H1 (cell line): ENCODE measurements around the gene PIGH. TPM values are rescaled to one million over a fixed set of nuclear protein-coding genes. Genes with fewer than 3 reads are reported as not detected.
A peak's percentile ranks its signal among the peaks of the same experiment; 100 is the strongest.

Source experiments
- BACH1 ChIP-seq: IDR thresholded peaks from 2 replicates; pipeline ENCODE4 v1.6.1; 2012; ENCODE audit warnings: low read length, improper control_type of control experiment
- BCL11A ChIP-seq, 2 experiments: IDR thresholded peaks; one replicate each; pipeline ENCODE4 v1.6.1; 2011; ENCODE audit warnings: low read depth in 2 of 2, low read length in 2 of 2, mild to moderate bottlenecking in 2 of 2
- CHD7 ChIP-seq: fragments of 300-600 bp; sonication (generic); IDR thresholded peaks from 2 replicates; pipeline ENCODE4 v1.7.1; 2012; ENCODE audit warnings: low read length, moderate library complexity, mild to moderate bottlenecking, inconsistent platforms; ENCODE audit not compliant: insufficient replicate concordance
- FOSL1 ChIP-seq: IDR thresholded peaks from 2 replicates; pipeline ENCODE4 v1.6.1; 2011; ENCODE audit warnings: mild to moderate bottlenecking, low read depth, low read length, moderate library complexity; ENCODE audit not compliant: insufficient read depth
- KDM4A ChIP-seq: IDR thresholded peaks from one replicate; pipeline ENCODE4 v1.7.1; 2012; ENCODE audit warnings: low read depth, mild to moderate bottlenecking, moderate library complexity, low read length, inconsistent platforms; ENCODE audit not compliant: severe bottlenecking
- POLR2A ChIP-seq, 2 experiments: IDR thresholded peaks; 1 replicate in 1 of 2; 2 replicates in 1 of 2; pipeline ENCODE4 v1.6.1; 2011; ENCODE audit warnings: low read depth in 2 of 2, low read length in 2 of 2, mild to moderate bottlenecking in 2 of 2; ENCODE audit errors: control extremely low read depth in 1 of 2
- POU5F1 ChIP-seq: IDR thresholded peaks from 2 replicates; pipeline ENCODE4 v1.6.1; 2011; ENCODE audit warnings: low read depth, mild to moderate bottlenecking, low read length, moderate library complexity
- SAP30 ChIP-seq: fragments of 300-600 bp; sonication (generic); IDR thresholded peaks from 2 replicates; pipeline ENCODE4 v1.7.1; 2012; ENCODE audit warnings: low read length, moderate library complexity, mild to moderate bottlenecking, inconsistent platforms; ENCODE audit not compliant: insufficient read depth, insufficient replicate concordance
- SIX5 ChIP-seq: IDR thresholded peaks from 2 replicates; pipeline ENCODE4 v1.6.1; 2011; ENCODE audit warnings: mild to moderate bottlenecking, low read depth, low read length
- SP4 ChIP-seq: IDR thresholded peaks from 2 replicates; pipeline ENCODE4 v1.6.1; 2012; ENCODE audit warnings: low read length, inconsistent platforms
- TBP ChIP-seq: IDR thresholded peaks from 2 replicates; pipeline ENCODE4 v1.6.1; 2011; ENCODE audit warnings: low read depth, low read length, improper control_type of control experiment
- polyA plus RNA-seq, 7 experiments: library from polyadenylated mRNA; depleted of rRNA in 3 of 7; stranded (reverse) in 5 of 7; unstranded in 2 of 7; fragments of >200 nt in 5 of 7; fragments of 200-250 nt in 2 of 7; gene quantifications; 1 replicate in 5 of 7; 2 replicates in 1 of 7; 4 replicates in 1 of 7; pipeline versions ENCODE4 v1.2.1 to v1.2.3, GENCODE V29; 2011 to 2013; ENCODE audit warnings: missing spikeins in 2 of 7, mixed read lengths in 2 of 7
- total RNA-seq: library from RNA; stranded (reverse); fragmentation: NEBNext Ultra II Directional; extraction: Animal tissue kit (Norgen Biotek cat#: 25700); gene quantifications from 2 replicates; pipeline ENCODE4 v1.2.1, GENCODE V29; 2021

Gene PIGH
- total and polyA plus RNA-seq, 2 of the 8 experiments (the other 6 are each of a cell fraction or from before 2014, with no cell fraction given): 7.2 to 8.6 TPM

GRCh38 chr14:67619446-67620216 is 19.6 kb upstream of the PIGH start, which contains the start of gene ARG2 (continued):
- TF ChIP-seq CHD7 (no peak), TBP (peak; percentile 78), POLR2A (IDR thresholded peaks at IDR 0.05; ENCODE audit: control extremely low read depth in 1 of 2, low read depth in 2 of 2, low read length in 2 of 2) (peak; percentile 77 to 81; a peak in 2 of 3 replicates), POU5F1 (no peak), FOSL1 (no peak), BACH1 (no peak), SP4 (peak; percentile 52; the same call in 1 of the 2 replicates), SAP30 (no peak), KDM4A (peak; percentile 94), SIX5 (no peak), BCL11A (IDR thresholded peaks at IDR 0.05; ENCODE audit: low read depth in 2 of 2, low read length in 2 of 2) (no peak)
